PC-9 (cell line): Measurements from ENCODE around the gene KLHL26.

Experiments used
- EZH2 ChIP-seq: fragments of 200-600 bp; sonication (generic); IDR thresholded peaks from 2 replicates; pipeline ENCODE4 v1.8.0; 2017; ENCODE audit warnings: antibody characterized with exemption, low read depth
- TF ChIP-seq, protein P1 (sequence below): fragments of 200-600 bp; sonication (generic); conservative IDR thresholded peaks from 2 replicates; pipeline ENCODE4 v1.6.1; 2017; ENCODE audit warnings: mixed run types, antibody characterized with exemption, mild to moderate bottlenecking, moderate library complexity

DNA sequence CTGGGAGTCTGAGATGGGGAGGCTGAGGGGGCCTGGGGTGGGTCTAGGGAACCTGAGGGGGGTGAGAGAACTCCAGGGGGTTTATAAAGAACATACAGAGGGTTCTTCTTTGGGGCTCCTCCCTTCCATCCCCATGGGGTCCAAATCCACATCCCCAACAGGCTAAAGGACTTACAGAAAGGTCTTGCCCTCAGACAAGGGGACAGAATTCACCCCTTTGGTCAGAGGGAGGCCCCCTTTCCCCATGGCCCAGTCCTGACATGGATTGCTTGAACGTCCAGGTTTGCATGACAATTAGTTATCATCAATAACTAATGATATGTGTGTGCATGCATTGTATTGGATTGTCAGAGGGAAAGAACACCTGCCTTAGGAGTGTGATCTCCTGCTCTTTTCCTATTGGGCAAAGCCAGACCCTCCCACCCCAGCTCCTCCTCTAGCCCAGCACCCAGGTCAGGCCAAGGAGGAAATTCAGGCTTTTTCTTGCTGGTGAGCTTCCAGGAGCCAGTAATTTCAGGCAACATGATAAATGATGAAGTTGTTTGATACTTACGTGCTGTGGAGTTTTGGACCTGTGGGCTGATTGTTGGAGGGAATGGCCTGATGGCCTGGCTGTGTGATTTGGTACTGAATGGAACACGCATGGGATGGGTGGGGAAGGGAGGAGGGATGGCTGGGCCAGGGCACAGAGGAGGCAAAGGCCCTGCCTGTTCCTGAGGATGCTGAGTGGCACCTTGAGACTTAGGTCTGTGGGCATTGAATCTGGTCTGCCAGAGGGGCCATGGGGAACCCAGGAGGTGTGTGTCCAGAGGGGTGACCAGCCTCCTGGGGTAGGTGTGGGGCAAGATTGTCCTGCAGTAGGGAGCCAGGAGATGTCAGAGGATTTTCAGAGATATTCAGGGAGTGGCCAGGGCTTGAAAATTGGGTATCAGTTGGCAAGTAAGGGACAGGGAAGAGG lies 1.1 kb downstream of the KLHL26 start:
- TF ChIP-seq, protein P1, sequence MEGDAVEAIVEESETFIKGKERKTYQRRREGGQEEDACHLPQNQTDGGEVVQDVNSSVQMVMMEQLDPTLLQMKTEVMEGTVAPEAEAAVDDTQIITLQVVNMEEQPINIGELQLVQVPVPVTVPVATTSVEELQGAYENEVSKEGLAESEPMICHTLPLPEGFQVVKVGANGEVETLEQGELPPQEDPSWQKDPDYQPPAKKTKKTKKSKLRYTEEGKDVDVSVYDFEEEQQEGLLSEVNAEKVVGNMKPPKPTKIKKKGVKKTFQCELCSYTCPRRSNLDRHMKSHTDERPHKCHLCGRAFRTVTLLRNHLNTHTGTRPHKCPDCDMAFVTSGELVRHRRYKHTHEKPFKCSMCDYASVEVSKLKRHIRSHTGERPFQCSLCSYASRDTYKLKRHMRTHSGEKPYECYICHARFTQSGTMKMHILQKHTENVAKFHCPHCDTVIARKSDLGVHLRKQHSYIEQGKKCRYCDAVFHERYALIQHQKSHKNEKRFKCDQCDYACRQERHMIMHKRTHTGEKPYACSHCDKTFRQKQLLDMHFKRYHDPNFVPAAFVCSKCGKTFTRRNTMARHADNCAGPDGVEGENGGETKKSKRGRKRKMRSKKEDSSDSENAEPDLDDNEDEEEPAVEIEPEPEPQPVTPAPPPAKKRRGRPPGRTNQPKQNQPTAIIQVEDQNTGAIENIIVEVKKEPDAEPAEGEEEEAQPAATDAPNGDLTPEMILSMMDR = no peak
- TF ChIP-seq EZH2 = no peak
